ENCODE measurements around the gene DISC1.

- TF ChIP-seq CTCF (conservative IDR thresholded peaks at IDR 0.05; ENCODE audit: low read depth, low read length): no peak
- no peak for TF ChIP-seq EZH2 (IDR thresholded peaks at IDR 0.05; ENCODE audit: borderline replicate concordance, low read depth, low read length, poor library complexity, severe bottlenecking)
Measured at GRCh38 chr1:231938211-231938610, 311.6 kb downstream of the DISC1 start.
